H1 (cell line): Measurements from ENCODE around the gene HBS1L. TPM values are rescaled to one million over a fixed set of nuclear protein-coding genes. Genes with fewer than 3 reads are reported as not detected.

Source experiments
- CEBPB ChIP-seq: IDR thresholded peaks from 2 replicates; pipeline ENCODE4 v1.6.1; 2012; ENCODE audit warnings: low read depth, low read length
- CHD2 ChIP-seq: IDR thresholded peaks from 2 replicates; pipeline ENCODE4 v1.6.1; 2012; ENCODE audit warnings: low read length, improper control_type of control experiment
- FOSL1 ChIP-seq: IDR thresholded peaks from 2 replicates; pipeline ENCODE4 v1.6.1; 2011; ENCODE audit warnings: mild to moderate bottlenecking, low read depth, low read length, moderate library complexity; ENCODE audit not compliant: insufficient read depth
- GABPA ChIP-seq: IDR thresholded peaks from 2 replicates; pipeline ENCODE4 v1.6.1; 2011; ENCODE audit warnings: mild to moderate bottlenecking, low read length, moderate library complexity, borderline replicate concordance; ENCODE audit not compliant: insufficient read depth
- SIRT6 ChIP-seq: IDR thresholded peaks from one replicate; pipeline ENCODE4 v1.7.1; 2012; ENCODE audit warnings: low read length, inconsistent platforms
- SIX5 ChIP-seq: IDR thresholded peaks from 2 replicates; pipeline ENCODE4 v1.6.1; 2011; ENCODE audit warnings: mild to moderate bottlenecking, low read depth, low read length
- SP1 ChIP-seq: IDR thresholded peaks from 2 replicates; pipeline ENCODE4 v1.6.1; 2011; ENCODE audit warnings: low read depth, low read length
- SP2 ChIP-seq: IDR thresholded peaks from 2 replicates; pipeline ENCODE4 v1.6.1; 2012; ENCODE audit warnings: mild to moderate bottlenecking, low read length, inconsistent platforms
- polyA plus RNA-seq, 7 experiments: library from polyadenylated mRNA; depleted of rRNA in 3 of 7; stranded (reverse) in 5 of 7; unstranded in 2 of 7; fragments of >200 nt in 5 of 7; fragments of 200-250 nt in 2 of 7; gene quantifications; 1 replicate in 5 of 7; 2 replicates in 1 of 7; 4 replicates in 1 of 7; pipeline versions ENCODE4 v1.2.1 to v1.2.3, GENCODE V29; 2011 to 2013; ENCODE audit warnings: missing spikeins in 2 of 7, mixed read lengths in 2 of 7
- total RNA-seq: library from RNA; stranded (reverse); fragmentation: NEBNext Ultra II Directional; extraction: Animal tissue kit (Norgen Biotek cat#: 25700); gene quantifications from 2 replicates; pipeline ENCODE4 v1.2.1, GENCODE V29; 2021

HBS1L gene
- total and polyA plus RNA-seq, 2 of the 8 experiments (the other 6 are each of a cell fraction or from before 2014, with no cell fraction given): 28.1 to 97.1 TPM

DNA sequence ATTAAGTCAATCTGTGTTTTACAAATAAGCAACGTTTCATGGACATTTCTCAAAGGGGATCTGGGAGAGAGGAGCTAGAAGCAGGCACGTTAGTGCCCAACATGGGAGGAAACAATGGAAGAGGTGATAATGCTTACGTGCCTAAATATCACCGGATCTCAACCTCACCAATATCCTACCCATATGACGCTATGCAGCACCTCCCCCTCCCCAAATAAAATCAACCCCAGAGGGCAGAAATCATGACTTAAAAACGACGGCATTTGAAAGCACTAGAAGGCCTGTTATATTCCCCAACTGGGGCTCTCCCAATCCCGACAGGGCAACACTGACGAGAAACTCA is 425 bp downstream of the HBS1L start (continued):
- TF ChIP-seq CHD2: no peak
- no peak for TF ChIP-seq SP2
- no peak for TF ChIP-seq CEBPB
- no peak for TF ChIP-seq SIX5
- TF ChIP-seq FOSL1: no peak
- TF ChIP-seq SIRT6: no peak
- TF ChIP-seq GABPA: no peak
- no peak for TF ChIP-seq SP1
